Suprapubic skin (tissue), 4 donors: ENCODE data around the gene BICD1.

Source experiments
- CTCF ChIP-seq, 2 donors: fragments of 200-600 bp in 1 of 2; fragments of 450-650 bp in 1 of 2; sonication (generic) in 1 of 2; IDR thresholded peaks; one replicate each; pipeline ENCODE4 v1.5.1; 2016 to 2019; ENCODE audit warnings: antibody characterized with exemption in 2 of 2, mild to moderate bottlenecking in 1 of 2, moderate library complexity in 1 of 2
- EP300 ChIP-seq: sonication (generic); formaldehyde crosslinking; IDR thresholded peaks from one replicate; pipeline ENCODE4 v1.6.1; 2017; ENCODE audit warnings: antibody characterized with exemption
- POLR2AphosphoS5 ChIP-seq, 3 donors: sonication (generic); formaldehyde crosslinking; IDR thresholded peaks; one replicate each; pipeline ENCODE4 v1.6.1; 2017; ENCODE audit warnings: antibody characterized with exemption in 3 of 3

DNA sequence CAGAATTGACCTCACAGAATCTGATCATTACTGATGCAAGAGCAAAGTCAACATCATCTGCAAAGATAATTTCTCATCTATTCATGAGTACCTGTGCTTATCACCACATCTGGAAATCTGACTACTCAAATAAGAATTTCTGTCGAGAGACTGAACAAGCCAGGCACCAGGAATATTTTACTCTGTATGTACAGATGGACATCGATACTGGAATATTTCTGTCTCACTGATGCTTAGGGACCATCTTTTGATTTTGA, 105.2 kb downstream of the BICD1 start:
- TF ChIP-seq CTCF (IDR thresholded peaks at IDR 0.05) (no peak), POLR2AphosphoS5 (IDR thresholded peaks at IDR 0.05) (no peak), EP300 (no peak)
